Activated naive CD4-positive, alpha-beta T cell treated with anti-CD3 and anti-CD28 coated beads, Interleukin-2, amount 50 U/mL, for 24 hours (primary cell): ENCODE measurements around the gene TMEM37.

Experiments
- H3K27ac Mint-ChIP-seq: one replicate; pipeline ENCODE4 v1.8.0; 2021; ENCODE audit warnings: mild to moderate bottlenecking, mixed read lengths
- H3K27me3 Mint-ChIP-seq: one replicate; pipeline ENCODE4 v1.8.0; 2021; ENCODE audit warnings: mixed read lengths
- H3K36me3 Mint-ChIP-seq: one replicate; pipeline ENCODE4 v1.8.0; 2021; ENCODE audit warnings: mixed read lengths
- H3K4me1 Mint-ChIP-seq: one replicate; pipeline ENCODE4 v1.8.0; 2021; ENCODE audit warnings: mixed read lengths
- H3K4me3 Mint-ChIP-seq: one replicate; pipeline ENCODE4 v1.8.0; 2021; ENCODE audit warnings: mild to moderate bottlenecking, mixed read lengths
- H3K9me3 Mint-ChIP-seq: one replicate; pipeline ENCODE4 v1.8.0; 2021; ENCODE audit warnings: mixed read lengths

Gene TMEM37

DNA sequence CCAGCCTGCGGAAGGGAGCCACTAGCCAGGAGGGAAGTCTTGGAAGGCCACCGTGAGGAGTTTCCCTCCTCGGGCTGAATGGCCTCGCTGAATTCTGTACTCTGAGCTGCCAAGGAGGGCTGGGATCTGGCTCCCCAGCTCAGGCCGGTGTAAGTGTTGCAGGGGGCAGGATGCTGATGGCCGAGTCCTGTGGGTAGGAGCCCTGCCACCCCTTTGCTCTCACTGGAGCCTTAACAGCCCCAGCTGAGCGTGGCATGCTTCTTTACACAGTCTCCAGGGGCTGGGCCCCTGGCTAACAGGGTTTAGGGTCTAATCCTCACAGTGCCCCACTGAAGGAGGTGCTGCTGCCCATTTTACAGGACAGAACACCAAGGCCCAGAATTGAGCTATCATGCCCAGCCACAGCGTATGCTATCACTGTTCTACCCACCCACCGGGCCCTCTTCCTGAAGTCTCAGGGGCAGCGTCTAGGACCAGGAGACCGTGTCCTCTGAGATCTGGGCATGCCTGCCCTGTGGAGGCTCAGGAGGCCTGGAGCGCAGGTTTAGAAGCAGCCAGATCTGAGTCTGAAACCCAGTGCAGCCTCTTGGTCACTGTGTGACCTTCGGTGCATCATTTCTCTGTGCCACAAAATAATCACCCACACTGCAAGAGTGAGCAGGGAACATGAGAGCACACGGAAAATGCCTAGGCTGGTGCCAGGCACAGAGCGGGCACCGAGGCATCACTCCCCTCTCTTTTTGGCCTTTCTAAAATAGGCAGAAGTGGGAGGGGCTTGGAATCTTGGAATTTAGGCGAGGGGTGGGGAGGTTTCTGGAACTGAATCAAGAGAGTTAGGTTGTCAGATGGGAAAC, 42.9 kb downstream of the TMEM37 start:
- peaks cover 7% of the 10 kb centered on the region for H3K27me3 Mint-ChIP-seq
- H3K36me3 Mint-ChIP-seq, result no peaks in the 10 kb centered on the region
- no peak overlapping the region for H3K4me3 Mint-ChIP-seq
- H3K9me3 Mint-ChIP-seq, result no peaks in the 10 kb centered on the region
- no peaks in the 10 kb centered on the region for H3K4me1 Mint-ChIP-seq
- no peak overlapping the region for H3K27ac Mint-ChIP-seq

DNA sequence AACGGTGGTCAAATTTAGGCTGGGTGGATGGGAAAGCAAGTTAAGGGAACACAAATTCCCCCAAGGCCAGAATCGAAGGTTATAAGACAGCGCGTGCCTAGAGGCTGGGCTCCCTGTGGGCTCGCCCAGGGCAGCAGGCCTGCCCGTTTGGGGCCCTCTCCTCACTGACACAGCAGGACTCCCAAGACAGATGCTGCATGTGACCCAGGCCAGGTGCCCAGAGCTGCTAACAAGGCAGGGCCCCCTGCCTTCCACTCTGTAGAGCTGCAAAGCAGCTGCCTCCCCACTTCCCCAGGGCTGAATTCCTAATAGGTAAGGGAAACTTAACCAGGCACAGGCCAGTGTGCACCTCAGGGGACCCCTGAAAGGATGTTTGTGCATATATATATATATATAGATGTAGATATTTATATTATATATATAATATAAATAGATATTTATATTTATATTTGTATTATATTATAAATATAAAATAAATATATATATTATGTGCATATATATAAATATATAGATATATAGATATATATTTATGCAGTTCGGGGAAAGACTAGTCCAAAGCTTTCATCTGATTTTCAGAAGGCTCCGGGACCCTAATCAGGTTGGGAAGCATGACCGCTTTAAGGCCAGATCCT, 43.7 kb downstream of the TMEM37 start:
- no peak overlapping the region for H3K4me3 Mint-ChIP-seq
- peaks cover 7% of the 10 kb centered on the region for H3K27me3 Mint-ChIP-seq
- H3K4me1 Mint-ChIP-seq, result no peaks in the 10 kb centered on the region
- H3K27ac Mint-ChIP-seq, result no peak overlapping the region
- no peaks in the 10 kb centered on the region for H3K9me3 Mint-ChIP-seq
- H3K36me3 Mint-ChIP-seq, result no peaks in the 10 kb centered on the region

DNA sequence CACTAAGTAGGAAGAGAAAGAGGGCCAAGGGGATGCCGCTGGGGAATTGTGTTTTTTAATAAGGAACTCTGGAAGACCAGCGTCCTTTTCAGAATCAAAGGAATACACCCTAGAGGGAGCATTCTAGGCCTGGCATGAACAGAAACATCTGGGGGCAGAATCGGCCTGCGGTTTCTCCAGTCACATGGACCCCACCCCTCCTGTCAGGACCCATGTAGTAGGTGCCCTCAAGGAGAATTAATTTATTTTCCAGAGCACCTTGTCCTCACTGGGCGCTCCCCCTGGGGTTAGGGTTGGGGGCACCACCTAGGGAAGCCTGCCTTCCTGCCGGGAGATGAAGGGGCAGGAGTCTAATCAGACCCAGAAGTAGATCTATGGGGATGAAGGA, 44.2 kb downstream of the TMEM37 start:
- H3K27me3 Mint-ChIP-seq, result peaks cover 7% of the 10 kb centered on the region
- H3K9me3 Mint-ChIP-seq, result no peaks in the 10 kb centered on the region
- no peaks in the 10 kb centered on the region for H3K36me3 Mint-ChIP-seq
- H3K27ac Mint-ChIP-seq, result no peak overlapping the region
- no peaks in the 10 kb centered on the region for H3K4me1 Mint-ChIP-seq
- no peak overlapping the region for H3K4me3 Mint-ChIP-seq

DNA sequence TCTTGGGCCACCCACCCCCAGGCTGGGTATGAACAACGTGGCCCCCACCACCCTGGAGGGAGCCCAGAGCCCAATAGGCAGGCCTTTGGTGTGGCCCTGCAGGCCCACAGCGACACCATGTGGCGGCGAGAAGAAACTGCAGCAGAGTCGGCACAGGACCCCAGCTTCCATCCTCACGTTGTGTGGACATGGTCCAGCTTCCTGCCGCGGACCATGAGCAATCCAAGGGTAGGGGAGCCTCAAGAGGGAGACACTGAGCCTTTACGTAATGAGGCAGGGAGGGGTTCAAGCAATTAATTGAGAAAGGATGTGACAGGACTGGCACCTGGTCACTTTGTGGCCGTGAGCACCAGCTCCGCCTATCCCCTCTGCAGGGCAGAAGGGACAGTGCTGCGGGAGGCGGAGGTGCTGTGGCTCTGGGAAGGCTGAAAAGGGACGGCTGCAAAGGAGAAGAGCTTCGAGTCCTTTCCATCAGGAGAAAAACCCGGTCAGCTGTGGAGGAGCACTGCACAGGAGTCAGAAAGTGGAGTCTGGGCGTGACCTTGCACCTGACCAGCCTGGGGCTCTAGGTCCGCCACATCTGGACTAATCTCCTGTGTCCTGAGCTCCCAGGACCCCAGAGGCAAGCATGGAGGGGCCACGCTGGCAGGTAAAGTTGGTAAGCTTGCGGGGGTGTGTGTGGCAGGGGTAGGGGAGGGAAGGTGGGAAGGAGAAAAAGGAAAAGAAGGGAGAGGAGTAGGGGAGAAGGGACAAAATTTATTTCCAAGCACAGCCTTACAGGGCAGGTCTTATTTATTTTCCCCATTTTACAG, 44.9 kb downstream of the TMEM37 start:
- H3K27ac Mint-ChIP-seq, result no peak overlapping the region
- peaks cover 7% of the 10 kb centered on the region for H3K27me3 Mint-ChIP-seq
- no peak overlapping the region for H3K4me3 Mint-ChIP-seq
- no peaks in the 10 kb centered on the region for H3K4me1 Mint-ChIP-seq
- no peaks in the 10 kb centered on the region for H3K36me3 Mint-ChIP-seq
- H3K9me3 Mint-ChIP-seq, result no peaks in the 10 kb centered on the region

DNA sequence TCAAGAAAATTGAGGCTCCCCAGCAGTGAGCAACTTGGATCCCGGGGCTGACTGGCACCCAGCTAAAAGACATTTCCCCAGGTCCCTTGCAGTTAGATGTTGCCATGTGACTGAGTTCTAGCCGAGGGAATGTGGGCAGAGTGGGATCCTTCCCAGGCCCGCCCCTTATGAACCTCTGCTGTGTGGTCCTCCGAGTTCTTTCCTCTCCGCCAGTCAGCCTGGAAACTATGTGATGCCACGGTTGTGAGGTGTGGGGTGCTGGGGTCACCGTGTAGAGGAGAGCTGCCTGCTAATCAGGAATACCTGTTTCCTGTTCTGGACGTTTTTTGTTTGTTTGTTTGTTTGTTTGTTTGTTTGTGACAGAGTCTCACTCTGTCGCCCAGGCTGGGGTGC, 45.5 kb downstream of the TMEM37 start:
- H3K27me3 Mint-ChIP-seq, result peaks cover 7% of the 10 kb centered on the region
- H3K27ac Mint-ChIP-seq, result no peak overlapping the region
- H3K4me1 Mint-ChIP-seq, result no peaks in the 10 kb centered on the region
- no peaks in the 10 kb centered on the region for H3K36me3 Mint-ChIP-seq
- H3K4me3 Mint-ChIP-seq, result no peak overlapping the region
- H3K9me3 Mint-ChIP-seq, result no peaks in the 10 kb centered on the region

DNA sequence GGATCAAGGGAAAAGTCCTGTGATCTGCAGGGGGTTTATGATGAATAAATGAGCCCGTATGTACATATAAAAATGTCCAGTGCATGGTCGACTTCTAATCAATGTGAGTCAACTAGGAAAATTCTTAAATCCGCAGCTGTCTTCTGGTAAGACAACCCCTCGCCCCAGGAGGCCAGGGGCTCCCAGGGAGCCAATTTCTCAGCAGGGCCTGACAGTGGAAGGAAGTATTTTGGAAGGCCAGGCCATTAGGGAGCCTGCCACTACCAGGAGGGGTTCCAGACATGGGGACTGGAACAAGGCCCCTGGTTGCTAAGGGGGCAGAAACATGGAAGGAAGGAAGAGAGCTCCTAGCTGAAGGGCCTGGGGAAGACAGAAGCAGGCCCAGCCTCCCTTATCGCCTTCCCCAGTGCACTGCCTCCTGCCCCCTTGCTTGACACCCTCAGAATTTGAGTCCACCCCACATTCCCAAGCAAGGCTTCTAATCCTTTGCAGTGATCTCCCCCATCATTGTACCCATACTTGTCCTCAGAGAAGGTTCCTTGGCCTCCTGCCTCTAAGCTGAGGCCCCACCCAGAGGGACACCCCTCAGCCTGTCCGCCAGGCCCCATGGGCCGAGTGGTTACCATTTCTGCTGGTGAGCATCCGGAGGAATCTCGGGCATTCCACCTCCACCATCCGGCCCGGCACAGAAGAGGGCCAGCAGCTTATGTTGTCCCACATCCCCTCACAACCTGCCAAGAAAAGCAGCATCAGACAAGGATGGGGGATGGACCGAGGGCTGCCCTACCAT, 46.7 kb downstream of the TMEM37 start:
- H3K36me3 Mint-ChIP-seq, result no peaks in the 10 kb centered on the region
- no peaks in the 10 kb centered on the region for H3K9me3 Mint-ChIP-seq
- H3K4me1 Mint-ChIP-seq, result no peaks in the 10 kb centered on the region
- no peak overlapping the region for H3K4me3 Mint-ChIP-seq
- peaks cover 7% of the 10 kb centered on the region for H3K27me3 Mint-ChIP-seq
- H3K27ac Mint-ChIP-seq, result no peak overlapping the region

DNA sequence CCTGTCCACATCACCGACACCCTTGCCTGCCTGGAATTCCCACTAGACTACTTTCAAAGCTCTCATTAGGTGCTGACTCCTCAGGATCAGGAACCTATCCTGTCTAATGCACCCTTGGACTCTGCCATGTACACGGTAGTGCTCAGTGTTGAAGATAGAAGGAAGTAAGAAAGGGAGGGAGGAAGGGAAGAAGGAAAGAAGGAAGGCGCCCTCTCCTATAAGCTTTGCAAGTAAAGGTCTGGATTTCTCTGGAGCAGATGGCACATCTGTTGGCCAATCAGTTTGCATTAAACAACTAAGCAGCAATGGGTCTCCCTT, 47.3 kb downstream of the TMEM37 start:
- Mint-ChIP-seq H3K36me3 (no peaks in the 10 kb centered on the region), H3K4me3 (no peak overlapping the region), H3K4me1 (no peaks in the 10 kb centered on the region), H3K27me3 (peaks cover 7% of the 10 kb centered on the region), H3K27ac (no peak overlapping the region), H3K9me3 (no peaks in the 10 kb centered on the region)

DNA sequence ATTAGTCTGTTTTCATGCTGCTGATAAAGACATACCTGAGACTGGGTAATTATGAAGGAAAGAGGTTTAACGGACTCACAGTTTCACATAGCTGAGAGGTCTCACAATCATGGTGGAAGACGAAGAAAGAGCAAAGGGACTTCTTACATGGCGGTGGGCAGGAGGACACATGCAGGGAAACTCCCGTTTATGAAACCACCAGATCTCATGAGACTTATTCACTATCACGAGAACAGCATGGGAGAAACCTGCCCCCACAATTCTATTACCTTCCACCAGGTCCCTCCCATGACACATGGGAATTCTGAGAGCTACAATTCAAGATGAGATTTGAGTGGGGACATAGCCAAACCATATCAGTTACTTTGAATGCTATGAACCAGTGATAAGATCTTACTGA, 48.5 kb downstream of the TMEM37 start:
- Mint-ChIP-seq H3K9me3 (no peaks in the 10 kb centered on the region), H3K4me3 (no peak overlapping the region), H3K27ac (no peak overlapping the region), H3K36me3 (no peaks in the 10 kb centered on the region), H3K27me3 (peaks cover 7% of the 10 kb centered on the region), H3K4me1 (no peaks in the 10 kb centered on the region)

DNA sequence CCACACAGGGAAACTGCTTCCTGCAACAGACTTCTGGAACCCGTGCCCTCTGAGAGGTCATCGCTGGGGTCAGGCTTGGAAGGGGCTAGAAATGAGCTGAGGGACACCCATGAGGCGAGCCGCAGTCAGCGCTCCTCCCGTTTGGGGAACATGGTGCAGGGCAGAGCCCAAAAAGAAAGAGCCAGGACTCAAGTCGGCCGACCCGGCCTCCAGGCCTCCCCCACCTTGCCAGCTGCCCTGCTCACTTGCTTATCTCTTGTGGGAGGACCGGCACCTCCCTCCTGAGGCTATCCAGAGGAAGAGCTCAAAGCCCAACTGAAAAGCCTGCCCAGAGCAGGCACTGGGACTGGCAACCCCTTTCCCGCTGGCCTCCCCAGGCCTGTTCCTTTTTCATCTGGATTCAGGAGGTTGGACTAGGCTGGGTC, 49.1 kb downstream of the TMEM37 start:
- Mint-ChIP-seq H3K27ac (no peak overlapping the region), H3K27me3 (peaks cover 7% of the 10 kb centered on the region), H3K4me3 (no peak overlapping the region), H3K36me3 (no peaks in the 10 kb centered on the region), H3K4me1 (no peaks in the 10 kb centered on the region), H3K9me3 (no peaks in the 10 kb centered on the region)

DNA sequence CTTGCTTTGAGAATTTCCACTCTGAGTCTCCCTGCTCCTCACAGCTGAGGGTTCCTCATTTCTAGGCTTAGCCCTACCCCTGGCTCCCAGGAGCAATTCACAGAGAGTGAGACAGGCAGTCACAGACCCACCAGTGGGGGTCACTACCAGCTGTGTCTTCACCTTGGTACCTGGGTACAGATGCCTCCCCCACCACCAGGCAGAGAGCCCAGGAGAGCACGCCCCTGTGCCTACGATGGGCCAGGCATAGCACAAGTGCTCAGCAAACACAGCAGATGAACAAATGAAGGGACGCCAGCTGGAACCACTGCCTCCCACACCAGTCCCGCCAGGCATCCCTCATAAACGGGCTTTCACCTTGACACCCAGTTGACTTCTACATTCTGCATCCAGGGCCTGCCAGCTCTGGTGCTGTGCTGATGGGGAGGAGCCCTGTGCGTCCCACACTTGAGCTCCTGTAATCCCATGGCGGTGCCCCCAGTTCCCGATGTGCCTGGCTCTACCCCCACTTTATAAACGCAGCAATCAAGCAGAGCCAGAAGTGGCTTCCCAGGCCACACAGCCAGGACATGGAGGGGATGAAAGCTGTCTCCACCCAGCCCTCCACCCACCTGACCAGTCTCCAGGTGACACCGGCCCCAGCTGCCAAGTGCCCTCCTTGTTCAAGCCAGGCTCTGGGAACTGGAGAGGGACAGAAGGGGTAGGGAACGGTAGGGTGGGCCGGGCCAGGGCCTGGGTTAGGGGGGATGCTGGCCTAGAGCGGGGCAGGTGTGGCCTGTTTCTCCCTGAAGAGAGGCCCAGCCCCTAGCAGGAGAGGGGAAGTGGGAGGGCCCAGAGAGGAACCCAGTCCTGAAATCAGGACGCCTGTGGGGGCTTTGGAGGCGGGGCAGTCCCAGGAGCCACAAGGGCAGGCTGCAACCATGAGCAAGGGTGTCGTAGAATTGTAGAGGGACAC, 50.1 kb downstream of the TMEM37 start:
- Mint-ChIP-seq H3K4me3 (no peak overlapping the region), H3K36me3 (no peaks in the 10 kb centered on the region), H3K27me3 (peaks cover 3% of the 10 kb centered on the region), H3K4me1 (no peaks in the 10 kb centered on the region), H3K27ac (no peak overlapping the region), H3K9me3 (no peaks in the 10 kb centered on the region)

DNA sequence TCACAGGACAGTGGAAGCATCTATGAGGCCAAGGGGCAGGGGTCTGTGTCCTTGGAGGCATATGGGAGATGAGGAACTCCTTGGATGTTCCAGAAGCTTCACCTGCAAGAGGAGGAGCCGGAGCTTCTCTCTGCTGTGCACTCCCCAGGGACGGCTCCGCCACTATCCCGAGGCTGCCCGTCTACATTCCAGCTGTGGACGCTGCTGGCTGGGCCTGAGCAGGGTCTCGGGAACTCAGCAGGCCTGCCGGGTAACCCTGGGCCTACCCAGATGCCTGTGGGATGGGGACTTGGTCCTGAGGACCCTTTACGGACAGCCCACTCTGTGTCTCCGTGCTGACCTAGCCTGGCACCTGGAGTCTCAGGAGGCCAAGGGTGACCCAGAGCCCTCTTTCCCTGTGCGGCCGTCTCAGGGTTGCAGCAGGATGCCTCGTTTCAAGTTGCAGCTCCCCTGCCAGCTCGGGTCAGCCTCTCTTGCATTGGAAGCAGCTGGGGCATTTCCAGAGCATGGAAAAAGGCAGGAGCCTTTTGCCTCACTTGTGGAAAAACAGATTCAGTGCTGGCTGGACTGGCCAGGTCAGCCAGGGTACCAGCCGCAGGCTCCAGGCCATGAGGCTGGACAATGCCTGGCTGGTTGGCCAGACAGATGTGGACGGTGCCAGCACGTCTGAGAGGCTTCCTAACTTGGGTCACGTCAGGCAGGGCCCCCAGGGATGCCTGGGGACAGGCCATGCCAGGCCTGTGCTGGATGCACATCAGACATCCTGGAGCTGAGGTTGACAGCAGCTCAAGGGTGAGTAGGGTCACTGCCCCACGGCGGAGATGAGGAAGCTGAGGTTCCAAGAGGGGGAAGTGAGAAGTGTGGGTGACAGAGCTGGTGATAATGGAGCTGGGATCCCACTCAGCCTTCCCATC, 51.1 kb downstream of the TMEM37 start:
- Mint-ChIP-seq H3K27me3 (peaks cover 3% of the 10 kb centered on the region), H3K4me3 (no peak overlapping the region), H3K36me3 (no peaks in the 10 kb centered on the region), H3K4me1 (no peaks in the 10 kb centered on the region), H3K9me3 (no peaks in the 10 kb centered on the region), H3K27ac (no peak overlapping the region)

DNA sequence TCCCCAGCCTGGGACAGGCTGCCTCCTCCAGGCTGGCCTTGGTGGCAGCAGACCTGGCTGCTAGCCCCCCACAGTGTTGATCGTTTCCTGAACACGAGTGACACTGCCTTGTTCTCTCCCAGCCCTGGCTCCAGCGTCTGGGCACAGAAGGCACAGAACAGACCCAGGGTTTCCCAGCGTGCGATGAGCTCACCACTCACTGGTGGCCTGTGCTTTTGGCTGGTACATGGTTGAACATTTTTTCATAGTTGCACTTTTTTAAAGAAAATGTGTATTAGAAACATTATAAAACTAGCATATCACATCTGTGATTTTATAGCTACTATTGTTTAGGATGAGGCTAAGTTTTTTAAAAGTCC, 51.7 kb downstream of the TMEM37 start:
- Mint-ChIP-seq H3K9me3 (no peaks in the 10 kb centered on the region), H3K36me3 (no peaks in the 10 kb centered on the region), H3K27ac (no peak overlapping the region), H3K27me3 (peaks cover 3% of the 10 kb centered on the region), H3K4me1 (no peaks in the 10 kb centered on the region), H3K4me3 (no peak overlapping the region)

DNA sequence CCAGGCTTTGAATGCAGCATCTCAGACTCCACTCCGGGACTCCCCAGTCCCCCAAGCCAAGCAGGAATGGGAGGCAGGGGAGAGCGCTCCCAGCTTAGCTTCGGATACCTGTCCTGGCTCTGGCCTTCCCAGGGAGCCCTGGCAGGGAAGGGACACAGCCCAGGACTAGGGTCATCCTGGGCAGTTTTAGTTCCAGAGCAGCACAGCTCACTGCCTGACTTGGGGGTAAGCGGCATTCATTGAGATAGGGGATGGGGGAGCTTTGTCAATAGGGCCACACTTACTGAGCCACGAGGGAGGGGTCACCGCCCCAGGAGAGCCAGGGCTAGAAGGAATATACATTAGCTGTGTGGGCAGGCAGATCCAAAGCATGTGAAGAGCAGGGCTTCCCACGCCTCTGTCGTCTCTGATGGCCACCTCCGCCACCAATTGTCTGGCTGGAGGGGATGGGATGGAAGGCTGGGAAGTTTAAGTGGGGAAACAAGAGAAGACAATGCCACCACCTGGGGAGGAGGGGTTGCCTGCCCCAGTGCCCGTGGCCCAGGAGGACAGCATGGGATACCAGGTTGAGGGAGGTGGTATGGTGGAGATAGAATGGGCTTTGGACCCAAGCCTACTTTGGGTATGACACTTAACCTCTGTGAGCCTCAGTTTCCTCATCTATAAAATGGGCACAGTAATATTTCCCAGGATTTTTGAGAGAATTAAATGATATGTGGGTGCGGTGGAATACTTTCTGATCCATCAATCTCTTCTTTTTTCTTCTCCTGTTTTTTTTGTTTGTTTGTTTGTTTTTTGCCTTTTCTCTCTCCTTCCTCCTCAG, 52.5 kb downstream of the TMEM37 start:
- Mint-ChIP-seq H3K36me3 (no peaks in the 10 kb centered on the region), H3K27ac (no peak overlapping the region), H3K27me3 (no peaks in the 10 kb centered on the region), H3K4me1 (no peaks in the 10 kb centered on the region), H3K4me3 (no peak overlapping the region), H3K9me3 (no peaks in the 10 kb centered on the region)
